Right atrium auricular region (tissue), 2 donors: ENCODE results near the gene ARHGEF10L. TPM values are rescaled to one million over a fixed set of nuclear protein-coding genes. Genes with fewer than 3 reads are reported as not detected.
A peak's percentile ranks its signal among the peaks of the same experiment; 100 is the strongest.
"Not testable (repeated sequence)": the region's sequence is repeated elsewhere in the genome, so short reads cannot be mapped to it uniquely, and the experiment has no call there.

Source experiments
- DNase-seq: peaks from one replicate; pipeline ENCODE4 v3.0.0-alpha.2; 2019; ENCODE audit warnings: low spot score
- H3K27ac ChIP-seq, 2 donors: fragments of 200-600 bp; sonication (generic); 1 replicate in 1 of 2; 2 replicates in 1 of 2; pipeline ENCODE4 v1.5.1; 2016 to 2019
- H3K27me3 ChIP-seq, 2 donors: fragments of 200-600 bp; sonication (generic); one replicate each; pipeline versions ENCODE4 v1.5.1 to v1.6.0; 2017 to 2019
- H3K36me3 ChIP-seq: fragments of 200-600 bp; sonication (generic); one replicate; pipeline ENCODE4 v1.5.1; 2016
- H3K4me1 ChIP-seq, 2 donors: fragments of 200-600 bp; sonication (generic); one replicate each; pipeline versions ENCODE4 v1.5.1 to v1.6.0; 2017 to 2019
- H3K4me3 ChIP-seq, 2 donors: fragments of 200-600 bp; sonication (generic); 1 replicate in 1 of 2; 2 replicates in 1 of 2; pipeline ENCODE4 v1.5.1; 2017 to 2019; ENCODE audit warnings: mild to moderate bottlenecking in 1 of 2, moderate library complexity in 1 of 2
- H3K9me3 ChIP-seq, 2 donors: fragments of 200-600 bp; sonication (generic); one replicate each; pipeline ENCODE4 v1.5.1; 2019
- total RNA-seq, 2 donors: library from RNA; depleted of rRNA; stranded (reverse); fragments of >200 nt; gene quantifications; one replicate each; pipeline ENCODE4 v1.1.0, GENCODE V29; 2016
- TF ChIP-seq, protein P1 (sequence below), 2 donors: fragments of 200-600 bp; sonication (generic); IDR thresholded peaks; one replicate each; pipeline ENCODE4 v1.5.1; 2019; ENCODE audit warnings: antibody characterized with exemption in 2 of 2

ARHGEF10L gene
- total RNA-seq, 2 donors from 2014 or later, result 49.3 to 52.2 TPM

DNA sequence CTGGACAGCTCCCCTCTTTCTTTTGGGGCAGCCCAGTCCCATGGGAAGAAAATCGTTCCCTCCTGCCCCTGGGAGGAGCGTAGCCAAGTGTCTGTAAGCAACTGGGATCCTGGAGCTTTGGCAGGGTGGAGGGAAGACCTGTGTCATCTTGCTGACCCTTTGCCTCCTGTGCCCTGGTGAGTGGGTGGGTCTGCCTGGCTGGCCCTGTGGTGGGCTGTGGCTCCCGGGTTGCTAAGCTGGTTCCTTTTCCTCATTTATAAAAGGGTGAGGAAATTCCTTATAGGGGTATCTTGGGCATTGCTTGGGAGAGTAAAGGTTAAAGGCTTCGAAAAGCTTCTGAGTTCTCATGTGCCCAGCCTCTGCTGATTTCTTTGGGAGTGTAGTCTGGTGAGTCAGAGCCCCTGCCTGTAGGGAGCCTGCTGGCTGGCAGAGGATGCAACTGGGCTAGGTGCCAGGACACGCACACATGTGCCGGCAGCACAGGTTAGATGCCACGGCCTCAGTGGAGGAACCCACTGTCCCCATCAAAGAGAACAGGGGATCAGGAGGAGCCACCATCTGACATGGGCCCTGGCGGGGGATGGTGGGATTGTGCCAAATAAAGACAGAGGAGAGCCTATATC is 85.2 kb downstream of the ARHGEF10L start:
- TF ChIP-seq, protein P1, sequence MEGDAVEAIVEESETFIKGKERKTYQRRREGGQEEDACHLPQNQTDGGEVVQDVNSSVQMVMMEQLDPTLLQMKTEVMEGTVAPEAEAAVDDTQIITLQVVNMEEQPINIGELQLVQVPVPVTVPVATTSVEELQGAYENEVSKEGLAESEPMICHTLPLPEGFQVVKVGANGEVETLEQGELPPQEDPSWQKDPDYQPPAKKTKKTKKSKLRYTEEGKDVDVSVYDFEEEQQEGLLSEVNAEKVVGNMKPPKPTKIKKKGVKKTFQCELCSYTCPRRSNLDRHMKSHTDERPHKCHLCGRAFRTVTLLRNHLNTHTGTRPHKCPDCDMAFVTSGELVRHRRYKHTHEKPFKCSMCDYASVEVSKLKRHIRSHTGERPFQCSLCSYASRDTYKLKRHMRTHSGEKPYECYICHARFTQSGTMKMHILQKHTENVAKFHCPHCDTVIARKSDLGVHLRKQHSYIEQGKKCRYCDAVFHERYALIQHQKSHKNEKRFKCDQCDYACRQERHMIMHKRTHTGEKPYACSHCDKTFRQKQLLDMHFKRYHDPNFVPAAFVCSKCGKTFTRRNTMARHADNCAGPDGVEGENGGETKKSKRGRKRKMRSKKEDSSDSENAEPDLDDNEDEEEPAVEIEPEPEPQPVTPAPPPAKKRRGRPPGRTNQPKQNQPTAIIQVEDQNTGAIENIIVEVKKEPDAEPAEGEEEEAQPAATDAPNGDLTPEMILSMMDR (IDR thresholded peaks at IDR 0.05), result no peak
- H3K4me1 ChIP-seq, result peaks cover 0 to 45% of the 10 kb centered on the region in 2 donors
- peak overlapping the region; percentile 89 to 93 for H3K27ac ChIP-seq
- peaks cover 68% of the 10 kb centered on the region for H3K36me3 ChIP-seq
- no peak overlapping the region for H3K4me3 ChIP-seq
- no peaks in the 10 kb centered on the region for H3K9me3 ChIP-seq
- DNase-seq, result peak; percentile 86
- H3K27me3 ChIP-seq, result no peaks in the 10 kb centered on the region

DNA sequence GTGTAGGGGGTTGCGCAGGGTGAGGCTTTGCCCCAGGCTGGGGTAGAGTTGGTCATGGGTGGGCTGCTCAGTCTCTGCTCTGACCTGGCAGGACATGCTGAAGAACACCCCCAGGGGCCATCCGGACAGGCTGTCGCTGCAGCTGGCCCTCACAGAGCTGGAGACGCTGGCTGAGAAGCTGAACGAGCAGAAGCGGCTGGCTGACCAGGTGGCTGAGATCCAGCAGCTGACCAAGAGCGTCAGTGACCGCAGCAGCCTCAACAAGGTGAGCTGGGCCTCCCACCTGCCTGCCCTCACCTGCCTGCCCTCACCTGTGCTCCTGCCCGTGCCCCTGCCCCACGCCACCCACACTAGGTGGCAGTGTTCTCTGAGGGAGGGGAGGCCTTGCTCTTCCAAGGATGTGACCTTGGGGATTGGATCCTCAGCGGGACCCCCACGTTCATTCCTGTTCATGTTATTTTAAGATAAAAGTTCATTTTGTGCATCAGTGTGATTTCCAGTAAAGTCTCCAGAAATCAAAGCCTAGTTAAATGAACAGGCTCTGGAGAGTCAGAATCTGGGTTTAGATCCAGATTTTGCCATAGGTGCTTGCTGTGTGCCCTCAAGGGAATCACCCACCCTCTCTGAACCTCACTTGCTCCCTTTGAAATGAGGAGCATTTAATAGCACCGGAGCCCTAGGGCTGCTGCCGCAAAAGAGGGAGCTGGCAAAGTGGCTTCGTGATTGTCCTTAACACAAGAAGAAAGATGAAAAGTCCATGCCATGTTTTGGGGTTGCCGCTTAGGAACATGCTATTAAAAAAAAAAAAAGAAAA is 87.9 kb downstream of the ARHGEF10L start:
- H3K36me3 ChIP-seq, result peaks cover 72% of the 10 kb centered on the region
- H3K27me3 ChIP-seq, result no peaks in the 10 kb centered on the region
- peak overlapping the region; percentile 66 to 83 for H3K27ac ChIP-seq
- H3K9me3 ChIP-seq, result no peaks in the 10 kb centered on the region
- H3K4me3 ChIP-seq, result no peak overlapping the region
- TF ChIP-seq, protein P1 (IDR thresholded peaks at IDR 0.05), result no peak
- no peak for DNase-seq
- peaks cover 0 to 50% of the 10 kb centered on the region in 2 donors for H3K4me1 ChIP-seq

DNA sequence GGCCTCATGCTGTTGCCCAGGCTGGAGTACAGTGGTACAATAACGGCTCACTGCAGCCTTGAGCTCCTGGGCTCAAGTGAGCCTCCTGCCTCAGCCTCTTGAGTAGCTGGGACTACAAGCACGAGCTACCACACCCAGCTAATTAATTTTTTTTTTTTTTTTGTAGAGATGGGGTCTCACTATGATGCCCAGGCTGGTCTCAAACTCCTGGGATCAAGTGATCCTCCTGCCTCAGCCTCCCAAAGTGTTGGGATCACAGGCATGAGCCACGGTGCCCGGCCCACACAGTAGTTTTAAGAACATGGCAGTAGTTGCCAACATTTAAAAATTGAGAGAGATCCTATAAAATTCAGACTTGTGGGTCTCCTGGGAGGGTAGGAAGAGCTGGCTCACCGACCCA is 89.5 kb downstream of the ARHGEF10L start:
- peaks cover 72% of the 10 kb centered on the region for H3K36me3 ChIP-seq
- H3K4me1 ChIP-seq, result peaks cover 0 to 41% of the 10 kb centered on the region in 2 donors
- H3K27ac ChIP-seq, result peak overlapping the region; percentile 66 to 83

DNA sequence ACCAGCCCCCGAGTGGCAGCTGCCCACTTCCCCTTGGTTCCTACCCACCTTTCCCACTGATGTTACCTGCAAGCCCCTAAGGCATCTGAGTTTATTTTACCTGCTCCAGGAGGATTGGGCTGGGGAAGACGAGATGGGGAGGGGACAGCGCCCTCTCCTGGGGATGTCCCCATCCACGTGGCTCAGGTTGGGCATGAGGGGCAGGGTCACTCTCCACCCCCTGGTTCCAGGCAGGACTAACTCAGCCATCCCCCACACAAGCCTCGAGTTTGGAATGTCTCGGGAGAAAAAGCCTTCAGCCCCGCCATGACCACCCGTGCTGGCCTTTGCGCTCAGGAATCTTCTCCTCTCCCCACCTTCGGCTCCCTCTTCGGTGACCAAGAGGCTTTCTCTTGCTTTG is 90.0 kb downstream of the ARHGEF10L start:
- H3K9me3 ChIP-seq, result no peaks in the 10 kb centered on the region
- no peaks in the 10 kb centered on the region for H3K27me3 ChIP-seq
- peaks cover 72% of the 10 kb centered on the region for H3K36me3 ChIP-seq
- TF ChIP-seq, protein P1 (IDR thresholded peaks at IDR 0.05), result peak in 1 of 2 donors; percentile 46
- DNase-seq, result no peak
- no peak overlapping the region for H3K4me3 ChIP-seq
- H3K4me1 ChIP-seq, result peaks cover 0 to 37% of the 10 kb centered on the region in 2 donors
- H3K27ac ChIP-seq, result peak overlapping the region; percentile 66 to 83

More for the DNA sequence above, 89.5 kb downstream of the ARHGEF10L start:
- H3K27me3 ChIP-seq, H3K9me3 ChIP-seq, DNase-seq, H3K4me3 ChIP-seq: not testable (repeated sequence)

DNA sequence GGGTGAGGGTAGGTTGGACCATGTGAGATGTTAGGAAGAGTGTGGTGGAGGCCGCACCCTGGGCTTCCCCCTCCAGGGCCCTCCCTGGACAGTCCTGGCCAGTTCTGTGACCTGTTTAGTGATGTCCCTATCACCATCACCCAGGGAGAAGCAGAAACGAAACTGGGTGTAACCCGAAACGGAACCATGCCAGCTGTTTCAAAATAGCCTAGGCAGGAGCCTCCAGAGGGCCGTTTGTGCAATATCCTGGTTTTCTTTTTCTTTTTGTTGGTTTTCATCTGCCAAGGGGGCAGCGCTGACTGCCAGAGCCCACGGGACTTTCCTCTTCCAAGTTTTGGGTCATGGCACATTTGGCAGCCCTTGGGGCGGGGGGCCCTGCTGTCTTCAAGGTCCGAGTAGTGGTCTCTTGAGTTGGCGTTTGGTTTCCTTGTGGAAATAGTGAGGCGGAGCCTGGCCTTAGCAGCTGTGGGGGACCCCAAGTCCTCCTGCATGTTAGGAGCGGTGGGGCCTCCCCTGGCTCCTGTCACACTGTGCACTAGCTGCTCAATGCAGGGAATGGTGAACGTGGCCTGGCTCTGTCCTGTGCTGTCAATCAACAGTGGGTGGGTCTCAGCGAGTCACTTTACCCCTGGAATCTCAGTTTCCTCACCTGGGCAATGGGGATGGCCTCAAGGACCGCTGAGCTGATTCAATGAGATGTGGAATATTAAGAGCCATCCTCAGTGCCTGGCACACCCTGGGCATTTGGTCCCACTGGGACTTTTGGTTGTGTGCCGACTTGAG is 90.7 kb downstream of the ARHGEF10L start:
- DNase-seq, result peak; percentile 88
- Histone ChIP-seq H3K27ac (peak overlapping the region; percentile 66 to 83), H3K4me1 (peaks cover 0 to 30% of the 10 kb centered on the region in 2 donors), H3K27me3 (no peaks in the 10 kb centered on the region), H3K36me3 (peaks cover 79% of the 10 kb centered on the region), H3K9me3 (no peaks in the 10 kb centered on the region), H3K4me3 (no peak overlapping the region)
- TF ChIP-seq, protein P1 (IDR thresholded peaks at IDR 0.05), result no peak

DNA sequence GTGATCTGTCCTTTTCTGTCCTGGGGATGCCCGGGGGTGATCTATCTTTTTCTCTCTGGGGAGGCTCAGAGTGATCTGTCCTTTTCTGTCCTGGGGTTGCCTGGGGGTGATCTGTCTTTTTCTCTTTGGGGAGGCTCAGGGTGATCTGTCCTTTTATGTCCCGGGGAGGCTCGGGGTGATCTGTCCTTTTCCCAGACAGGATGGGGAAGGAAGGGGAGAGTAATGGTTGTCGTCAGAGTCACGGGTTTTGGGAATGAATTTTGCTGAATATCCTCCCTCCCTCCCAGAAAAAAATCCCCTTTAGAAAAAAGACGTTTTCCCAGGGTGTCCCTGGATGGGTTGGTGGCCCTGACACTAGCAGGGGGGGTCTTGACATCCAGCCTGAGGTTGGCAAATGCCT is 91.5 kb downstream of the ARHGEF10L start:
- Histone ChIP-seq H3K36me3 (peaks cover 80% of the 10 kb centered on the region), H3K9me3 (no peaks in the 10 kb centered on the region), H3K27ac (peak overlapping the region; percentile 66 to 83), H3K4me3 (no peak overlapping the region), H3K27me3 (no peaks in the 10 kb centered on the region), H3K4me1 (peaks cover 0 to 26% of the 10 kb centered on the region in 2 donors)
- DNase-seq, result no peak
- TF ChIP-seq, protein P1 (IDR thresholded peaks at IDR 0.05), result no peak
